Measurements from ENCODE around the gene CDH23. TPM values are rescaled to one million over a fixed set of nuclear protein-coding genes. Genes with fewer than 3 reads are reported as not detected.

Gene CDH23
- total and polyA plus RNA-seq, 8 donors, result 3.4 to 64.6 (median 9.9) TPM

- Histone ChIP-seq H3K4me1 (no peaks in the 10 kb centered on the region), H3K36me3 (no peaks in the 10 kb centered on the region), H3K27ac (no peak overlapping the region), H3K27me3 (no peaks in the 10 kb centered on the region), H3K4me3 (no peak overlapping the region), H3K9me3 (no peaks in the 10 kb centered on the region)
- no peak for DNase-seq
- no peak for TF ChIP-seq CTCF (IDR thresholded peaks at IDR 0.05)
- ATAC-seq, result no peak
- WGBS, 2 donors, result 44 to 46% methylated on average over 3 of the region's 3 CpGs
- no peak for FAIRE-seq
- intact Hi-C loops (cut with DNase I), result no loop called here
These were observed 59.9 kb downstream of the CDH23 start for GRCh38 chr10:71456631-71457030.

GRCh38 chr10:71457908-71458307, 61.2 kb downstream of the CDH23 start:
- WGBS, 2 donors, result 68 to 87% methylated on average over 4 of the region's 4 CpGs
- Histone ChIP-seq H3K4me3 (no peak overlapping the region), H3K4me1 (no peaks in the 10 kb centered on the region), H3K9me3 (no peaks in the 10 kb centered on the region), H3K27me3 (no peaks in the 10 kb centered on the region), H3K27ac (no peak overlapping the region), H3K36me3 (no peaks in the 10 kb centered on the region)
- no peak for DNase-seq
- intact Hi-C loops (cut with DNase I), result no loop called here
- ATAC-seq, result no peak
- no peak for FAIRE-seq
- no peak for TF ChIP-seq CTCF (IDR thresholded peaks at IDR 0.05)

GRCh38 chr10:71458387-71458786, 61.7 kb downstream of the CDH23 start:
- ATAC-seq (no peak), DNase-seq (no peak), FAIRE-seq (no peak)
- Histone ChIP-seq H3K27me3 (no peaks in the 10 kb centered on the region), H3K36me3 (no peaks in the 10 kb centered on the region), H3K9me3 (no peaks in the 10 kb centered on the region), H3K4me1 (no peaks in the 10 kb centered on the region), H3K27ac (no peak overlapping the region), H3K4me3 (no peak overlapping the region)
- intact Hi-C loops (cut with DNase I), result no loop called here
- no peak for TF ChIP-seq CTCF (IDR thresholded peaks at IDR 0.05)
- WGBS, 2 donors, result 72 to 75% methylated on average over 2 of the region's 2 CpGs

GRCh38 chr10:71459513-71459912, 62.8 kb downstream of the CDH23 start:
- H3K9me3 ChIP-seq, result no peaks in the 10 kb centered on the region
- H3K27ac ChIP-seq, result no peak overlapping the region
- TF ChIP-seq CTCF (IDR thresholded peaks at IDR 0.05), result no peak
- H3K4me1 ChIP-seq, result no peaks in the 10 kb centered on the region
- no peak for ATAC-seq
- intact Hi-C loops (cut with DNase I), result no loop called here
- H3K27me3 ChIP-seq, result no peaks in the 10 kb centered on the region
- H3K4me3 ChIP-seq, result no peak overlapping the region
- no peak for DNase-seq
- WGBS, 2 donors, result 86 to 87% methylated on average over 5 of the region's 5 CpGs
- no peak for FAIRE-seq
- no peaks in the 10 kb centered on the region for H3K36me3 ChIP-seq

GRCh38 chr10:71460615-71461014, 63.9 kb downstream of the CDH23 start:
- Histone ChIP-seq H3K4me3 (no peak overlapping the region), H3K9me3 (no peaks in the 10 kb centered on the region), H3K4me1 (no peaks in the 10 kb centered on the region), H3K27me3 (no peaks in the 10 kb centered on the region), H3K36me3 (no peaks in the 10 kb centered on the region), H3K27ac (no peak overlapping the region)
- FAIRE-seq (no peak), ATAC-seq (no peak), DNase-seq (no peak)
- no peak for TF ChIP-seq CTCF (IDR thresholded peaks at IDR 0.05)
- WGBS, 2 donors, result 75 to 82% methylated on average over 9 of the region's 9 CpGs
- intact Hi-C loops (cut with DNase I), result no loop called here
